SK-N-SH treated with all-trans-retinoic acid at 6 μM for 48 hours (cell line): ENCODE data around the gene HS3ST3B1.

ENCODE experiments used
- RARB ChIP-seq: fragments of 250-450 bp; sonication (Bioruptor Pico); IDR thresholded peaks from 2 replicates; pipeline ENCODE4 v1.8.0; 2021; ENCODE audit warnings: mild to moderate bottlenecking, moderate library complexity
- ZFP3 ChIP-seq: fragments of 250-450 bp; sonication (Bioruptor Pico); IDR thresholded peaks from 2 replicates; pipeline ENCODE4 v1.5.0; 2020; ENCODE audit warnings: mild to moderate bottlenecking, moderate library complexity
- ZFP30 ChIP-seq: fragments of 450-650 bp; formaldehyde crosslinking; IDR thresholded peaks from 2 replicates; pipeline ENCODE4 v1.5.0; 2022; ENCODE audit warnings: mild to moderate bottlenecking, moderate library complexity
- ZNF565 ChIP-seq: fragments of 450-650 bp; formaldehyde crosslinking; conservative IDR thresholded peaks from 2 replicates; pipeline ENCODE4 v1.5.0; 2020; ENCODE audit warnings: low read depth, mild to moderate bottlenecking, moderate library complexity
- ZNF8 ChIP-seq: fragments of 450-650 bp; formaldehyde crosslinking; IDR thresholded peaks from 2 replicates; pipeline ENCODE4 v1.5.0; 2020; ENCODE audit warnings: mild to moderate bottlenecking, moderate library complexity
- TF ChIP-seq, protein P1 (sequence below): fragments of 250-450 bp; sonication (Bioruptor Pico); IDR thresholded peaks from 2 replicates; pipeline ENCODE4 v1.8.0; 2020; ENCODE audit warnings: mild to moderate bottlenecking, moderate library complexity, borderline replicate concordance

DNA sequence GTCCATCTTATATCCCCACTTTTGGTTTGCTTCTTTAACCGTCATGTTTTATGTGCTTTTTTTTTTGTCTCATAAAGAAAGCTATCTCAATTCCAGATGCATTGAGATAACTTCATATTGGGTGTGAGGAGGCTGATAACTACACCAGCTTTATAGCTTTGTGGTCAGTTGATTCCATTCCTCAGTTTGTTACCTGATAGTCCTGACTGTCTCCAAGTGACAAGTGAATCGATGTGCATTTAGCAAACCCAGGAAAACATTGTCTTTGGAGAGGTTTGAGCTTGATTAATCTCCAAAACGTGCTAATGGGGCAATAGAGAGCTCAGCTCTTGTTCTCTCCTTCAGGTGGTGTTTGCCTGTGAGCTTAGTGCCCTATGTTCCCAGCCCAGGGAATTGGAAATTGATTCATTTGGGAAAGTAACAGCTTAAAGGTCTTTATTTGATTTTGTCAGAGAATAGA is 22.7 kb downstream of the HS3ST3B1 start:
- TF ChIP-seq ZNF565 (CRISPR knock-in tag) = no peak
- TF ChIP-seq RARB (CRISPR knock-in tag) = no peak
- no peak for TF ChIP-seq ZFP30 (CRISPR knock-in tag)
- TF ChIP-seq ZNF8 (CRISPR knock-in tag) = no peak
- TF ChIP-seq, protein P1, sequence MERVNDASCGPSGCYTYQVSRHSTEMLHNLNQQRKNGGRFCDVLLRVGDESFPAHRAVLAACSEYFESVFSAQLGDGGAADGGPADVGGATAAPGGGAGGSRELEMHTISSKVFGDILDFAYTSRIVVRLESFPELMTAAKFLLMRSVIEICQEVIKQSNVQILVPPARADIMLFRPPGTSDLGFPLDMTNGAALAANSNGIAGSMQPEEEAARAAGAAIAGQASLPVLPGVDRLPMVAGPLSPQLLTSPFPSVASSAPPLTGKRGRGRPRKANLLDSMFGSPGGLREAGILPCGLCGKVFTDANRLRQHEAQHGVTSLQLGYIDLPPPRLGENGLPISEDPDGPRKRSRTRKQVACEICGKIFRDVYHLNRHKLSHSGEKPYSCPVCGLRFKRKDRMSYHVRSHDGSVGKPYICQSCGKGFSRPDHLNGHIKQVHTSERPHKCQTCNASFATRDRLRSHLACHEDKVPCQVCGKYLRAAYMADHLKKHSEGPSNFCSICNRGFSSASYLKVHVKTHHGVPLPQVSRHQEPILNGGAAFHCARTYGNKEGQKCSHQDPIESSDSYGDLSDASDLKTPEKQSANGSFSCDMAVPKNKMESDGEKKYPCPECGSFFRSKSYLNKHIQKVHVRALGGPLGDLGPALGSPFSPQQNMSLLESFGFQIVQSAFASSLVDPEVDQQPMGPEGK (CRISPR knock-in tag) = no peak
- TF ChIP-seq ZFP3 (CRISPR knock-in tag) = no peak
